GM21515 (cell line): ENCODE data around the gene SMIM24.
"Not testable (repeated sequence)": the region's sequence is repeated elsewhere in the genome, so short reads cannot be mapped to it uniquely, and the experiment has no call there.

Experiments used
- ATAC-seq: cut with Tn5 transposase; IDR thresholded peaks from one replicate; pipeline ENCODE4 v1.9.1; 2021; ENCODE audit not compliant: unreplicated experiment

SMIM24 gene

DNA sequence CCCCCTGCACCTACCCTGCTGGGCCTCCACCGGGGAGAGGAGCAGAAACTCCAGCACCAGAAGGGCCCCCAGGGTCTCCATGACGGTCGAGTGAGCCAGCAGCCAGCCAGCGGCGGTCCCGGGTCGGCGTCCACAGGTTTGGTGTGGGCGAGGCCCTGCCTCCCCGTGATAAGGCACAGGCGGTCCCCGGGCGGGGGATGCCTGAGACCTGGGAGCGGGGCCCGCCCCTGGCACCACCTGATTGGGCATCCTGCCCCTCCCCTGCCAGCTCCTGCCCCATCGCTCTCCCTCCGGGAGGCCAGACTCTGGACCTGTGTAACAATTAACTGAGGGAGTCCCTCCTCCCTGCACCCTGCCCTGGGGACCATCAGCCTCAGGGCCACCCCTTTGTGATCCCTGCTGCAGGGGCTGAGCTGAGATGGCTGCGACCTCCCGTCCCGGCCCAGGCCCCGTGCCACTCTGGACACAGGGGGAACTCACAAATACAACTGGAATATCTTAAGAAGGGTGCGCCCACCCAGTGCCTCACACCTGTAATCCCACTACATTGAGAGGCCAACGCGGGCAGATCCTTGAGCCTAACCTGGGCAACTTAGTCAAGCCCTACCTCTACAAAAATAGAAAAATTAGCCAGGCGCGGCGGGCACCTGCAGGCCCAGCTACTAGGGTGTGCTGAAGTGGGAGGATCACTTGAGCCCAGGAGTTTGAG lies at the start of gene SMIM24:
Gene SMIM24, minus strand, starts transcription at position 143 of the 709 bp plus-strand sequence. Its CDS starts 62 bp downstream, at position 81.
- no peak for ATAC-seq

DNA sequence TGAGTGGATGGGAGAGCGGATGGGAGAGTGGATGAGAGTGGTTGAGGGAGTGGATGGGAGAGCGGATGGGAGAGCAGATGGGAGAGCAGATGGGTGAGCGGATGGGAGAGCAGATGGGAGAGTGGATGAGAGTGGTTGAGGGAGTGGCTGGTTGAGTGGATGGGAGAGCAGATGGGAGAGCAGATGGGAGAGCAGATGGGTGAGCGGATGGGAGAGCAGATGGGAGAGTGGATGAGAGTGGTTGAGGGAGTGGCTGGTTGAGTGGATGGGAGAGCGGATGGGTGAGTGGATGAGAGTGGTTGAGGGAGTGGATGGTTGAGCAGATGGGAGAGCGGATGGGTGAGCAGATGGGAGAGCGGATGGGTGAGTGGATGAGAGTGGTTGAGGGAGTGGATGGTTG lies 49.0 kb upstream of the SMIM24 start:
- not testable (repeated sequence) for ATAC-seq

DNA sequence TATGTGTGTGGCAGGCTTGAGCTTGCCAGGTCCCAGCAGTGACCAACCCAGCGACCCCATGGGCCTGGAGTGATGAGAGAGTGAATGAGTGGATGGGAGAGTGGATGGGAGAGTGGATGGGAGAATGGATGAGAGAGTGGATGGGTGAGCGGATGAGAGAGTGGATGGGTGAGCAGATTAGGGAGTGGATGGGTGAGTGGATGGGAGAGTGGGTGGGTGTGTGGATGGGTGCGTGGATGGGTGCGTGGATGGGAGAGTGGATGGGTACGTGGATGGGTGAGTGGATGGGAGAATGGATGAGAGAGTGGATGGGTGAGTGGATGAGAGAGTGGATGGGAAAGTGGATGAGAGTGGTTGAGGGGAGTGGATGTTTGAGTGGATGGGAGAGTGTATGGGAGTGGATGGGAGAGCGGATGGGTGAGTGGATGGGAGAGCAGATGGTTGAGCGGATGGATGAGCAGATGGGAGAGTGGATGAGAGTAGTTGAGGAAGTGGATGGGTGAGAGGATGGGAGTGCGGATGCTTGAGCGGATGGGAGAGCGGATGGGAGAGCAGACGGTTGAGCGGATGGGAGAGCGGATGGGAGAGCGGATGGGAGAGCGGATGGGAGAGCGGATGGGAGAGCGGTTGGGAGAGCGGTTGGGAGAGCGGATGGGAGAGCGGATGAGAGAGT lies 48.4 kb upstream of the SMIM24 start:
- no peak for ATAC-seq

DNA sequence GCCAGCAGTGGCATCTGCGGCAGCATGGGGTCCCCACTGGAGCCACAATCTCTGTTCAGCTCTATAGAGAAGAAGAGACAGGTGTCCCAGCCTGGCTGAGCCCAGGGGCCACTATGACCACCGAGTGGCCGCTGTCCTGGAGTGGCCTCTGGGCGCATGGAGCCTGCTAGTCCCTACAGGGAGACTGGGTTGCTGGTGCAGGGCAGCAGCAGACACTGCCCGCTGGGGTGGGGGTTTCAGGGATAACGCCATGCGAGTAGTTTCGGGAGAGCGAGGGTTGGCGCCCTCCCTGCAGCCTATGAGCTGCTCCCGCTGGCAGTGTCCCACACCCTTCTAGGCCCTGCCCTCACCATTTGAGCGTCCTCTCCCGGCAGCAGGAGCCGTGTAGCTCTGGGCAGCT lies 47.8 kb upstream of the SMIM24 start:
- ATAC-seq = no peak

DNA sequence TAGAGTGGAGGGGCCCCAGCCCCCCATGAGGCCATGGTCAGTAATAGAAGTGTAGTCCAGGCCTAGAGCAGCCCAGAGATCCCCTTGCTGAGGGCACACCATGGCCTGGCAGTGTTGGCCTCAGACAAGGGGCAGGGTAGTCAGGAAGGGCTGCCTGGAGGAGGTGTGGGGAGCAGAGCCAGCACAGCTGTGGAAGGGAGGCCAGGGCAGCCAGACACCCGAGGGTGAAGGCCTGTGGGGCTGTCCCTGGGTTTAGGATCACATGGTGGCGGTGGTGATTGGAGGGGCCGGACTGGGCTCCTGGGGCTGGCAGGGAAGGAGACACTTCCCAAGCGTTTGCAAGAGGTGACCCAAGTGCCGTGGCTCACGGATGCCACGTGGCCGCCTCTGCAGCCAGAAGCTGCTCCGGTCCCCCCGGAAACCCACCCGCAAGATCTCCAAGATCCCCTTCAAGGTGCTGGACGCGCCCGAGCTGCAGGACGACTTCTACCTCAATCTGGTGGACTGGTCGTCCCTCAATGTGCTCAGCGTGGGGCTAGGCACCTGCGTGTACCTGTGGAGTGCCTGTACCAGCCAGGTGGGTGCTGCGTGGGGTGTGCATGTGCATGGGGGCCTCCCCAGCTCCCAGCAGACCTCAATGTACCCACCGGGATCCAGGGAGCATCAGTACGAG lies 47.0 kb upstream of the SMIM24 start:
- no peak for ATAC-seq

DNA sequence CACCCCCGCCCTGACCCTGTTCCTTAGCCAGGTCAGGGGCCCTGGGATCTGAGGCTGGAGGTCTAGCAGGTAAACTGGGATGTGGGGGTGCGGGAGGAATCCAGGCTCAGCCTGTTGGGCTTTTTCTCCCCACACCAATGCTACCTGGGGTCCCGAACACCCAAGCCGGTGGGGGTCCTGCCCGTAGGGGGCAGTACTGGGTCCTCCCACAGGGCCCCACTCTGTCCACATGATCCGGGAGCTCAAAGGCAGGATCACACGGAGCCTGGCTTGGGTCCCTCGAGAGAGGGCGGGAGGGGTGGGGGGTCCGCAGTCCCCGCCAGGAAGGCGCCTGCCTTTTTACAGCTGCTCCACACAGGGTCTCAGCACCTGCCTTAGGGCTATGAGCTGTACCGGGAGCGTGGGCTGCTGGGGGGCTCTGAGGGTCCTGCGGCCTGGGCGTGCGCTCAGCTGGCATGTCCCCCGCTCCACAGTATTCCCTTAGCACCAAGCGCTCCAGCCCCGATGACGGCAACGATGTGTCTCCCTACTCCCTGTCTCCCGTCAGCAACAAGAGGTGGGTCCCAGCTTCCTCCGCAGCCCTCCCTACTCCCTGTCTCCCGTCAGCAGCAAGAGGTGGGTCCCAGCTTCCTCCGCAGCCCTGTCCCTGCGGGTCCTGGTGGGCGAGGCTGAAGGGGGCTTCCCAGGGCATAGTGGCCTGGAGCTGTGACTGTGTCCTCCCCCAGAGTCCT lies 46.3 kb upstream of the SMIM24 start:
- no peak for ATAC-seq

DNA sequence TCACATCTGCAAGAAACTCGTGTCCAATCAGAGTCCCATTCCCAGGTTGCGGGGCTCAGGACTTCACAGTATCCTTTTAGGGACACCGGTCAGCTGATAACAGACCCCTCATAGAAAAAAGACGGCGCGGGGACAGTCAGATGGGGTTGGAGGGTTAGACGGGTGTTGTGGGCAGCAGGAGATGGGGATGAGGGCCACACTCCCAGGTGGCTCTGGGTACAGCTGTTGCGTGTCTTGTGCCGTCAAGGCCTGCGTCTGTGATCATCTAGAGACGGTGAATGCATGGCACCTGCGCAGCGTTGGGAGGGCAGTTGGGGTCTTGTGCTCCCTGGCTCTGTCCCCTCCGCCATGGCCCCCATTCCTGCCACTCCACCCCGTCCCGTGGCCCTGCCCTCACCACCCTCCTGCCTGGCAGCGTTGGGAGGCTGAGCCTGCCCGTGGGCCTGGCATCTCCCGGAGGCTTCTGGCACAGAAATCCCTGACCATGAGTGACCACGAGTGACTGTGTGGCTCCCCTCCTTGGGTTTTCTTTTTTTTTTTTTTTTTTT lies 44.7 kb upstream of the SMIM24 start:
- ATAC-seq = no peak

DNA sequence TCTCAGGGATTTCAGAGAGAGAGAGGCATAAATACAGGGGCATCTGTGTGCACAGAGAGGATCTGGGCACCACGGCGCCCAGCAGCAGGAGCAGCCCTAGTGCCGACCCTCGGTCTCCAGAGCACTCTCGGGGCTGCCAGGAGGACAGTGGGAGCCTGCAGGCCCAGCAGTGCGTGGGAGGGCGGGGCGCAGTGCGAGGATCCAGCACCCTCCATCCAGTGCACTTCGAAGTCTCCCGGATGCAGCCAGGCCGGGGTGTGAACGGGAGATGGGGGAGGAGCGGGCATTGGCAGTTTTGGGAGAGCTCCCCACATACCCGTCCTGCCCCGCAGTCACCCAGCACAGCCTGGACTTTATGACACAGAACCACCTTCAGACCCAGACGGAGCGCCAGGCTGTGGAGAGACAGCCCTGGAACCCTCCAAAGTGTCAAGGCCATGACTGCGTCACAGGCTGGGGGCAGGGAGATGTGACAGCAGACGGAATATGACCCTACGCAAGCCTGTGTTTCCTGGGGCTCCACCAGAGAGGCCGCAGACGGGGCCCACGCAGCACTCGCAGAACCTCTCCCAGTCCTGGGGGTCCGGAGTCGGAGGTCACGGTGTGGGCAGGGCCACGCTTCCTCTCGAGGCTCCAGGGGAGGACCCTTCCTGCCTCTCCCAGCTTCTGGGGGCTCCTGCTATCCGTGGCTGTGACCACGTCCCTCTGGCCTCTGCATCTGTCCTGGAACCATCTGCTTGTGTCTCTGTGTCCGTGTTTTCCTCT lies 43.9 kb upstream of the SMIM24 start:
- no peak for ATAC-seq

DNA sequence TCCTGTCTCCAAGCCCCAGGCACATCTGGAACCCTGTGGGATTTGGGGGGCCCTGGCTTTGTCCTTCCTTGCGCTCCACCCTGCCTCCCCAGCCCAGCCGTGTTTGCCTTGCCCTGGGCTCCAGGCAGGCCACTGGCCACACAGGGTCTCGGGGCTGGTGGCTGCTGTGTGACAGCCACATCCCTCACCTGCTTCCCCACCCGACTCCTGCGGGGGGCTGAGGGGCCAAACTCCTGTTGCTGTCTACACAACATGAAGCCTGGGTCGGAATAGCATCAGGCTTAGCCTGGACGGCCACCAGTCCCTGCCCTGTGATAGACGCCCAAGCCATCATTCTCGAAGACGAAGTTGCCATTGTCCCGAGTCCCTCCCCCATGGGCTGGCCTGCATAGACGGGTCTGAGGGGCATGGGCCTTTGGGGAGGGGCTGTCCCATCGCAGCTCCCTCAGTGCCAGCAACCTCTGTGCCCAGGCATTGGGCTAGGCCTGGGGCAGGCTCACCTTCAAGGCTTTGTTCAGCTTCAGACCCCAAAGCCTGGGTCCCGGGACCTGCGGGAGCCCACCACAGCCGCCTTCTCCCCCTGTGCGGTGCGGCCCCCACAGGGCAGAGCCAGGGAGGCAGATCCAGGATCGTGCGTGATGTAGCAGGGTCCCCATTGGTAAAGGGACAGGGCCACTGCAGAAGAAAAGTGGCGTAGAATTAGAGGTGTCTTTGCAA lies 43.2 kb upstream of the SMIM24 start:
- no peak for ATAC-seq

DNA sequence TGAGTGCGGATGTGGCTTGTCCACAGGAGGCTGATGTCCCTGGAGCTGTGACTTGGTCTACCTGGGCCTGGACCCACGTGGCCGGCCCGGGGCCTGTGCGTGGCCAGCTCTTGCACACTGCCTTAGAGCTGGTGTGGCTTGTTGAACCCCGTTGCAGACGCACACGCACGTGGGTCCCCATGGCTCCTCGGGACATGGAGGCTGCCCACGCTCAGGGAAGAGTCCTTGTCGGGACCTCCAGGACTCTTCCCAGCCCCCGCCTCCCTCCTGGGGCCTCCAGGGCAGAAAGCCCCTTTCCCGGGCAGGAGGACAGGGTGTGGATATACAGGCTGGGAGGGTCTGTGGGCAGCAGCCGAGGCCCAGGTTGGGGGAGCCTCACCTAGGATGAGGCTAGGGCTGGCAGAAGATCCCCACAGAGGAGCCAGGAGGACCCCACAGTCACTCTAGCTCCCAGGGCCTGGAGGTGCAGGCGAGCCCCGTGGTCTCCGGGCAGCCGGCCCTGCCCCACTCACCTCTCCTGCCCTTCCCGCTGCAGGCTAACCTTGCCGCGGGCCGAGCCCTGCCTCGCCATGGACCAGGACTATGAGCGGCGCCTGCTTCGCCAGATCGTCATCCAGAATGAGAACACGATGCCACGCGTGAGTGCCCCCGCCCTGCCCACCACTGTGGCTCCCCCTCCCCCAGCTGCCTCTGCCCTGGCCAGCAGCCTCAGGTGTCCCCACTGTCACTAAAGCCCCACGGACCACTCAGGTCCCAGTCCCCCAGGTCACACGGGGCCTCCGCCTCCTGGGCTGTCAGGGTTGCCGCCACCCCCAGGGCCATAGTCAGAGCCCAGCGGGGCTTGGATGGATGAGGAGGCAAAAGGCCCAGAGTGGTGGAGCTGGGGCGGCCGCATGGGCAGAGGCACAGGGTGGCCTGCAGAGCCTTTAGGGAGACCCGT lies 42.4 kb upstream of the SMIM24 start:
- ATAC-seq = no peak

DNA sequence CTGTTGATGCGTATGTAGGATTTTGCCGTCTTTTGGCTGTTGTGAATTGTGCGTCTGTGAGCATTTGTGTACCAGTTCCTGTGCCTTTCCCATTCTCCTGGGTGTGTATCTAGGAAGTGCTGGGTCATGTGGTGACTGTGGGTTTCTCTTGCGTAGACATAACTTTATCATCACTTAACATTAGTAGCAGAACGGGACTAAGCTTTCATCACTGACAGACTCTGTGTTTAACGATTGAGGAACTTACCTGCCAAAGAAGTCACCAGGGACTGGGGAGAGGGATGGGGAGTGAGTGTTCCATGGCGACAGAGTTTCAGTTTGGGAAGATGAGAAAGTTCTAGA lies 40.8 kb upstream of the SMIM24 start:
- ATAC-seq = no peak

DNA sequence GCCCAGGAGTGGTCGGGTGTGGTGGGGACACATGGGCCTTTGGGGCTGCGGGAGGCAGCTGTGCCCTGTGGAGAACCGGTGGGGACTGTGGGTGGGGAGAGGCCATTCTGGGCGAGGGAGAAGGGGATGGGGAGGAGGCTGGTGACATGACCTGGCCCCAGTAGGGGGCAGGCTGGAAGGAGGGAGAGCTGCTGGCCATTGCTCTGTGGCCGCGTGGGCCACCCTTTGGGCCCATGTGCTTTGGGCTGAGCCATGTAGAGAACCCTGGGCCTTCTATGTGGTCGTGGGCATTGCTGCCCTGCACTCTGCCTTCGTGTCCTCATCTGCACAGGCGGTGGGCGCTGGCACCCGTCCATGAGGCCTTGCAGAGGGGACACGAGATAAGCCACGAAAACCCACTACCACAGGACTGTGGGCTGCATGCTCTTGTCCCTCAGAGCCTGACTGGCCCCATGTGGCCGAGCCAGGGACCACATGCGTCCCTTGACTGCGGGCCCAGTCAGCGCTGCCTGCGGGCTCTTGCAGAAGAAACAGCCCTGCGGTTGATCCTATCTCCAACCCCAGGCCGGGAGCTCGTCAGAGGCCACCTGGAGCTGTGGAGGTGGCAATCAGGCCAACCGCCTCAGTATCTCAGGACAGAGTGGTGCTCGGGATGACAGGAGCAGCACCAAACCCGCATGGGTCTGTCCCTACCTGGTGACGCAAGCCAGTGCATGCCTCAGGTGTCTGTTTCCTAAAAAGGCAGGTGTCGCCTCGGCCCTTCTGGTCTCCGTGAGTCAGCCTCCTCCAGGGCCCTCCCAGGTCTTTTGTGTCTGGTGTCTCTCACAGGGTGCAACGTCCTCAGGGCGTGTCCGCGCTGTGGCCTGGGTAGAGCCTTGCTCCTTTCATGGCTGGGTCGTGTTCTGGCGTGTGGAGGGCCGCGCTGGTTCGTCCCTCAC lies 40.1 kb upstream of the SMIM24 start:
- no peak for ATAC-seq

DNA sequence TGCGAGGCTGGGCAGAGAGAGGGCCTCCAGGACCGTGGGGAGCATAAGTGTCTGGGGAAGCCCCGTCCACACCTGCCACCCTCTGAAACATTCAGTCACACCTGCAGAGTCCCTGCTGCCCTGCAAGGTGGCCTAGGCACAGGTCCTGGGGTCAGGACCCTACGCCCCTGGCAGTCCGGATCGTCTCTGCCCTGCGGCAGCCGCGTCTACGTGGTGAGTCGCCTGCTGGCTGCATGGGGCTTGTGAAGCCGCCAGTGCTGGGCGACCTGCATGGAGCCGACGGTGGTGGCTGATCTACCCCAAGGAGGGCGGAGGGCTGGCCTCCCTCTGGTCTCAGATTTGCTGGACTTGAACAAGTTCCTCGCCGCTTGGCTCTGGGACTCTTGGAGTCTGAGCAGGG lies 38.8 kb upstream of the SMIM24 start:
- ATAC-seq = no peak

DNA sequence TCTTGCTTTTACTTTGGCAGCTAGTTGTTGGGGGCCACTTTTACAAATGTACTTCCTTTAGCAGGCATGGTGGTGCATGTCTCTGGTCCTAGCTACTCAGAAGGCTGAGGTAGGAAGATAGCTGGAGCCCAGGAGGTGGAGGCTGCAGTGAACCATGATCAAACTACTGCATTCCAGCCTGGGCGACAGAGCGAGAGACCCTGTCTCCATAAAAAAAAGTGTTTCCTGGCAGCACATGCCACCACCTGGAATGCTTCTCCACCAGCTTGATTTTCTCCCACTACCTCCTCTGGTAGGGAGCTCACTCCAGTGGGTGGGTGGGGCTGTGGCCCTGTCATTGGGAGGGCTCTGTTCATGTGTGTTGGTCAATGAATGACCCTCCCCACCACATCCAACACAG lies 38.3 kb upstream of the SMIM24 start:
- ATAC-seq = no peak

DNA sequence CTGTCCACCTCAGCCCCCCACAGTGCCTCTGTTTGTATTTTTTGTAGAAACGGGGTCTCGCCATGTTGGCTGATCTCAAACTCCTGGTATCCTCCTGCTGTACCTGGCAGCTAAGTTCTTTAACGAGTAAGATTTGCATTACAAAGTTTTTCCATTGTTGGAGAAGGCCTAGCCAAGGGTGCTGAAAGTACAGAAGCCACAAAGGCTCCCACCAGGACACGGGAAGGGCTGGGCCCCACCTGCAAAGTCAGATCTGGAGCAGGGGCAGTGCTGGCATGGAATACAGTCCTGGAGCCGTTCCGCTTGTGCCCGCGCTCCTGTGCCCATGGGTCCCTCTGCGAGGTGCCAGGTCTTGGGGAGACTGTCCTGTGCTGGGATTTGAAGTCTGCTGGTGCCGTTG lies 37.9 kb upstream of the SMIM24 start:
- no peak for ATAC-seq

DNA sequence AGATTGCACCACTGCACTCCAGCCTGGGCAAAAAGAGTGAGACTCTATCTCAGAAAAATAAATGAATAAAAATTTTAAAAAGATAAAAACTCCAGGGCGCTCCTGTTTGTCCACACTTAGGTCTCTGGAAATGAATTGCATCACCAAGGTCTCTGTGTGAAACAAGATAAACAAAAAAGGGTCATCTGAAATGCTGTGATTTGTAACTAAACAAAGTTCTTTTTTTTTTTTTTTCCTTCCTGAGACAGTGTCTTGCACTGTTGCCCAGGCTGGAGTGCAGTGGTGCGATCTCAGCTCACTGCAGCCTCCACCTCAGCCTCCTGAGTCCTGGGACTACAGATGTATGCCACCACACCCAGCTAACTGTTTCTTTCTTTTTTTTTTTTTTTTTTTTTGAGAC lies 37.3 kb upstream of the SMIM24 start:
- ATAC-seq = no peak

DNA sequence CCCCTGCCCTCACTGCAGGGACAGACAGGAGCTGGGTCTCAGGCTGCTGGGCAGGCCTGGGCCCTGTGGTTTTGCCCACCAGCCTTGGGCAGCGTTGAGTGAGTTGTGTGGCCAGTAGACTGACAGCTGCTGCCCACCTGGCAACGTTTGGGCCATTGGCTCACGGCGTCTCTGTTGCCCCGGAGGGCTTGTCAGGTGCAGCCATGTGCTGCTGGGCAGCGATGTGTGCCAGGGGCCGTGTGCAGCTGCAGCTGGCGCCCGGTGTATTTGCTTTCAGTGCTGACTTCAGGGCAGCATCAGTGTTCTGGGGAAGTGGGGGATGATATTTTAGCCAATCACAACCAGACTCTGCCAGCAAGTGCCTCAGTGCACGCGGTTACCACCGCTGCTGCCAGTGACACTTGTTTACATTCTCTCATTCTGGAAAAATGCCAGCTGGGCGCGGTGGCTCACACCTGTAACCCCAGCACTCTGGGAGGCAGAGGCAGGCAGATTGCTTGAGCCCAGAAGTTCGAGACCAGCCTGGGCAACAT lies 36.4 kb upstream of the SMIM24 start:
- no peak for ATAC-seq
